Skeletal muscle tissue (tissue), 4 donors: Measurements from ENCODE around the gene CEBPZ. TPM values are rescaled to one million over a fixed set of nuclear protein-coding genes. Genes with fewer than 3 reads are reported as not detected.

Experiments
- H3K27ac ChIP-seq: one replicate; pipeline ENCODE4 v1.7.0; 2013; ENCODE audit warnings: mild to moderate bottlenecking, low read depth, low read length, inconsistent platforms
- H3K27me3 ChIP-seq, 3 donors: one replicate each; pipeline ENCODE4 v1.7.0; 2013; ENCODE audit warnings: low read length in 3 of 3; ENCODE audit not compliant: control insufficient read depth in 3 of 3, insufficient read depth in 3 of 3
- H3K36me3 ChIP-seq, 3 donors: one replicate each; pipeline ENCODE4 v1.7.0; 2013; ENCODE audit warnings: low read length in 3 of 3; ENCODE audit not compliant: control insufficient read depth in 3 of 3, insufficient read depth in 3 of 3
- H3K4me1 ChIP-seq, 3 donors: one replicate each; pipeline ENCODE4 v1.7.0; 2013; ENCODE audit warnings: low read length in 3 of 3, mild to moderate bottlenecking in 3 of 3; ENCODE audit not compliant: control insufficient read depth in 3 of 3, insufficient read depth in 3 of 3
- H3K4me3 ChIP-seq, 3 donors: one replicate each; pipeline ENCODE4 v1.7.0; 2013; ENCODE audit warnings: low read length in 3 of 3
- H3K9ac ChIP-seq, 3 donors: one replicate each; pipeline ENCODE4 v1.7.0; 2013; ENCODE audit warnings: low read length in 3 of 3, mild to moderate bottlenecking in 3 of 3, moderate library complexity in 2 of 3, low read depth in 1 of 3
- H3K9me3 ChIP-seq, 3 donors: one replicate each; pipeline ENCODE4 v1.7.0; 2013; ENCODE audit warnings: low read length in 3 of 3; ENCODE audit not compliant: control insufficient read depth in 3 of 3
- total RNA-seq: library from RNA; depleted of rRNA; stranded (reverse); fragments of >200 nt; gene quantifications from one replicate; pipeline ENCODE4 v1.2.3, GENCODE V29; 2014
- donor health status: Osteomylitis.

Gene CEBPZ
- total RNA-seq, 1 donor from 2014 or later, result 17.2 TPM

DNA sequence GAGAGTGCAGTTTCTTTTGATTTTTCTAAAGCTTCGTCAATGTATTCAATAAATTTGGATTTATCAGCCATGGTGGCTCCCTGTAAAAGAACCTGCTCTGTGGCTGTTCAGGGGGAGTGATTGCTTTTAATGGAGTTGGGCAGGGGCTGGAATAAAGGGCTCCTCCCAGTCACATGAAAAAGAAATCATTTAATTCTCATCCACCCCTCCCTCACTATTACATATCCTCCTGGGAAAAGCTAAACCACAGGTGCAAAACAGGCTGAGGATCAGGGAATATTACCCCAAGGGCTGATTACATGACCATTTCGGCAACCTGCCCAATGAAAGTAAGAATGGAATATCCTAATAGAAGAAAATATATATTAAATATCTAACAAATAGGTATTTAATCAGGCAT is 42.8 kb downstream of the CEBPZ start, which contains the start of gene SULT6B1:
TSS of gene SULT6B1 (minus strand) at position 101 of the 400 bp plus-strand sequence. CDS start at position 71, 30 bp downstream.
- Histone ChIP-seq H3K9me3 (no peaks in the 10 kb centered on the region), H3K27me3 (peaks cover 0 to 6% (median 4%) of the 10 kb centered on the region in 3 donors), H3K4me1 (no peaks in the 10 kb centered on the region), H3K9ac (no peak within 1 kb of the TSS), H3K27ac (no peak within 1 kb of the TSS), H3K4me3 (no peak within 1 kb of the TSS), H3K36me3 (no peaks in the 10 kb centered on the region)

DNA sequence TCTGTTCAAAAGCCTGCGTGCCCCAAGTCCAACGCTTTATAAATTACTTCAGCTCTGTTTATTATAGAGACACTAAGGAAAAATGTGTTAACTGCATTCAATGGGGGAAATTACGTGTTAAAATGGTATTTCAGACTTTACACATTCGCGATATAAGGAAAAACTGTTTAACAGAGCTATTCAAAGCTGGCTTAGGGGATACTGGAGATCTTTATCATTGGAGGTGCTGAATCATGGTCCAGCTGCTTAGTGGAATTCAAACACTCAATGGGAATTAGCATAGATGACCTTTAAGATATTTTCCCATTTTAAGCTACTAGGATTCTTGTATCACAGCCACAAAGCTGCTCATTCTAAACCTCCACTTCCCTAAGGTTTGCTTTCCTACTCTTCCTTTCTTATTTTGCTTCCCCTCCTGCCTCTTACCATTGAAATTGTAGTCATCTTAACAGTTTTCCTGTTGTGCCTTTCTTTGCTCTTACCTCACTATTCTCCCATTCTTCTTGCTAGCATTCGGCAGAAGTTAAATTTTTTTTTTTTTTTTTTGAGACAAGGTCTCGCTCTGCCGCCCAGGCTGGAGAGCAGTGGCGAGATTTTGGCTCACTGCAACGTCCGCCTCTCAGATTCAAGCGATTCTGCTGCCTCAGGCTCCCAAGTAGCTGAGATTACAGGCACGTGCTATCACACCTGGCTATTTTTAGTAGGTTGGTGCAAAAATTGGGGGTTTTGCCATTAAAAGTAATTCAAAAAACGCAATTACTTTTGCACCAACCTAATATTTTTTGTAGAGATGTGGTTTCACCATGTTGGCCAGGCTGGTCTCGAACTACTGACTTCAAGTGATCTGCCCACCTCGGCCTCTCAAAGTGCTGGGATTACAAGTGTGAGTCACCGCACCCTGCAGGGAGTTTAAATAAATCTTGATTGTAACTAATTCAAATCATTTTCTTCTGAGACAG is 49.4 kb downstream of the CEBPZ start:
- Histone ChIP-seq H3K36me3 (no peaks in the 10 kb centered on the region), H3K27me3 (peaks cover 0 to 6% (median 4%) of the 10 kb centered on the region in 3 donors), H3K27ac (no peak overlapping the region), H3K9me3 (no peaks in the 10 kb centered on the region), H3K4me3 (no peak overlapping the region), H3K4me1 (no peaks in the 10 kb centered on the region), H3K9ac (no peak overlapping the region)

DNA sequence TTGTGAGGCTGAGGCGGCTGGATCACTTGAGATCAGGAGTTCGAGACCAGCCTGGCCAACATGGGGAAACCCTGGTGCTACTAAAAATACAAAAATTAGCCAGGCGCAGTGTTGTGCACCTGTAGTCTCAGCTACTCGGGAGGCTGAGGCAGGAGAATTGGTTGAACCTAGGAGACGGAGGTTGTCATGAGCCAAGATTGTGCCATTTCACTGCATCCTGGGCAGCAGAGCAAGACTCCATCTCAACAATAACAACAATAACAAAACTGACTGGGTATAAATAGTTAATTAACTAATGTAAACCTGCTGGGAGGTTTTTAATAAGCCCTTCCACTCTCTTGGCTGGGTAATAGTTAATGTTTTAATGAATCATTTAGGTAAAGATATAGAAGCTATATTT is 50.8 kb downstream of the CEBPZ start:
- Histone ChIP-seq H3K4me3 (no peak overlapping the region), H3K27ac (no peak overlapping the region), H3K27me3 (no peaks in the 10 kb centered on the region), H3K9ac (no peak overlapping the region), H3K36me3 (no peaks in the 10 kb centered on the region), H3K9me3 (no peaks in the 10 kb centered on the region), H3K4me1 (no peaks in the 10 kb centered on the region)

- Histone ChIP-seq H3K27me3 (no peaks in the 10 kb centered on the region), H3K4me1 (no peaks in the 10 kb centered on the region), H3K9me3 (no peaks in the 10 kb centered on the region), H3K4me3 (no peak overlapping the region), H3K9ac (no peak overlapping the region), H3K36me3 (no peaks in the 10 kb centered on the region), H3K27ac (no peak overlapping the region)
These were observed 51.3 kb downstream of the CEBPZ start for GRCh38 chr2:37180006-37180639.

DNA sequence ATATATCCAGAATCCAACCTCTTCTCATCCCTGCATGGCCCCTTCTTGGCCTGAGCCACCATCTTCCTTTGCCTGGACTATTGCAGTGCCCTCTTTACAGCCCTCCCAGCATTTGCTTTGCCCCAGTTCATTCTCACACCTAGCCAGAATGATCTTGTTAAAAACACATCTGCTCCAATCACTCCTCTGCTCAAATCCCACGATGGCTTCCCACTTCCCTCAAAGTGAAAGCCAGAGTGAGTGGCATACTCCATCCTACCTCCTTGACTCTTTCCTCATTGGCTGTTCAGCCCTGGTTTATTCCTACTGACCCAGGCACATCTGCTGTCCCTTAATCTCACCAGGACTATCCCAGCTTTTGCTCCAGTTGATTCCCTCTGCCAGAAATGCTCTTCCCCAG is 57.7 kb downstream of the CEBPZ start:
- no peak overlapping the region for H3K27ac ChIP-seq
- H3K27me3 ChIP-seq, result no peaks in the 10 kb centered on the region
- H3K36me3 ChIP-seq, result no peaks in the 10 kb centered on the region
- no peak overlapping the region for H3K9ac ChIP-seq
- no peak overlapping the region for H3K4me3 ChIP-seq
- no peaks in the 10 kb centered on the region for H3K9me3 ChIP-seq
- H3K4me1 ChIP-seq, result no peaks in the 10 kb centered on the region

DNA sequence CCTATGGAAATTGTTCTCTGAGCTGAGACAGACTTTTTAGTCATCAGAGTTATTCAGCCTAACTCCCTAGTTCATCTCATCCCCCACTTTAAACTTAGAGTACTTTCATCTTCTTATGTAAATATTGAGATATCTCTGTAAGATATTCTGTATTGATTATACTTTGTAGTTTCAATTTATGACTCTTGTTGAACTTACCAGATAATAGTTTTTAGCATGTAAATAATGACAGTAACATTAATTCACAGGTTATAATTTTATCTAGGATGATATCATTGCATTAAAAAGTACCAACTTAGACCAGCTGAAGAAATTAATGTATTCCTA is 59.8 kb downstream of the CEBPZ start:
- H3K27me3 ChIP-seq, result no peaks in the 10 kb centered on the region
- H3K9me3 ChIP-seq, result no peaks in the 10 kb centered on the region
- no peaks in the 10 kb centered on the region for H3K4me1 ChIP-seq
- no peak overlapping the region for H3K27ac ChIP-seq
- no peak overlapping the region for H3K4me3 ChIP-seq
- no peak overlapping the region for H3K9ac ChIP-seq
- H3K36me3 ChIP-seq, result no peaks in the 10 kb centered on the region

- Histone ChIP-seq H3K27me3 (no peaks in the 10 kb centered on the region), H3K27ac (no peak overlapping the region), H3K36me3 (no peaks in the 10 kb centered on the region), H3K4me1 (no peaks in the 10 kb centered on the region), H3K9me3 (no peaks in the 10 kb centered on the region), H3K9ac (no peak overlapping the region), H3K4me3 (no peak overlapping the region)
These were observed 63.0 kb downstream of the CEBPZ start for GRCh38 chr2:37168217-37168981.

DNA sequence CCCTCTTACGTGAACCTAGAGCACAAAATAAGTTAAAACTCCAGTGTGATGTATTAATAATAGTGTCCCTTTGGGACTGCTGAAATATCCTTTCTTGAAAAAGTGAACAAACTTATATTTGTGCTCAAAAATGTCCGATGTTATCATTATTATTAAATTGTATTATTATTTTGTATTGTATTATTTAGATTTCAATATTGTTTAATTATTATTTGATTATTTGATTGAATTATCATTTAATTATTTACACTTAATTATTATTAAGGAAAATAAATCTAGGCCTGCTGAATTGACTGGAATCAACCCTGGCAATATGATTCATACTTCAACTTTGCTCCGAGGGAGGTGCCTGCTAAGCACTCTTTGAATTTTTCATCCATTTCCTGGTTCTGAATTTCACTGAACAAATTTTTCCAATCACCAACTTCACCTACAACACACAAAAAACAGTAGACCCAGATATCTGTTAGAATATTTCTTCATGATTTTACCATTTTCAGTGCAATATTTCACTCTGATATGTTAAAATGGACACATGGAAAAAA is 63.7 kb downstream of the CEBPZ start:
- H3K4me1 ChIP-seq, result no peaks in the 10 kb centered on the region
- H3K9ac ChIP-seq, result no peak overlapping the region
- H3K36me3 ChIP-seq, result no peaks in the 10 kb centered on the region
- no peaks in the 10 kb centered on the region for H3K9me3 ChIP-seq
- no peak overlapping the region for H3K27ac ChIP-seq
- no peaks in the 10 kb centered on the region for H3K27me3 ChIP-seq
- H3K4me3 ChIP-seq, result no peak overlapping the region

- no peaks in the 10 kb centered on the region for H3K36me3 ChIP-seq
- no peak overlapping the region for H3K9ac ChIP-seq
- no peaks in the 10 kb centered on the region for H3K27me3 ChIP-seq
- no peaks in the 10 kb centered on the region for H3K9me3 ChIP-seq
- H3K4me3 ChIP-seq, result no peak overlapping the region
- H3K27ac ChIP-seq, result no peak overlapping the region
- H3K4me1 ChIP-seq, result no peaks in the 10 kb centered on the region
These were observed 66.6 kb downstream of the CEBPZ start for GRCh38 chr2:37164757-37165156.
